ENCODE measurements around the gene SIRT3. TPM values are rescaled to one million over a fixed set of nuclear protein-coding genes. Genes with fewer than 3 reads are reported as not detected.

The SIRT3 gene
- total RNA-seq, 1 experiment from 2014 or later: 13.9 TPM

DNA sequence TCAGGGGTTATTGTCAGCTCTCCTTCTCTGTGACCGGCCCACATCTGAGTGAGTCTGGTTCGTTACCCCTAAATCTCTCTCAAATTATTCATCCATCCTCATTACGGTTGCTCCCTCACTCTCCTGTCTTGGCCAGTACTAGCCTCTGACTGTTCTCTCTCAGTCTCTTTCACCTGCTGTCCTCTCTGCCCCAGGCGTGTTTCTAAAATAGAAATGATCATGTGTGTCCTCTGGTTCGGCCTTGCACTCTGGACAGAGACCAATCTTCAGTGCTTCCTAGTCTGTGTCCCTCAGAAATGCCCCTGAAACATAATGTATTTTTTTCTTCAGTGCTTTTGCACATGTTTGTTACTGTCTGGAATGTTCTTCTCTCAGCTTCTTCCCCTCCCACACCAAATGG is 5.5 kb upstream of the SIRT3 start:
- Mint-ChIP-seq H3K27me3 (ENCODE audit: low read depth) (no peaks in the 10 kb centered on the region; the same call in 1 of the 2 replicates), H3K27ac (peak overlapping the region in 2 of 3 experiments; percentile 1 to 13; a peak in 2 of 7 replicates), H3K4me3 (no peak overlapping the region), H3K4me1 (peaks cover 9 to 10% of the 10 kb centered on the region in 2 experiments; a peak in 3 of 4 replicates), H3K36me3 (ENCODE audit: insufficient read depth in 1 of 3, low read depth in 3 of 3) (peaks cover 35 to 69% (median 48%) of the 10 kb centered on the region in 3 experiments; a peak in 6 of 7 replicates), H3K9me3 (no peaks in the 10 kb centered on the region)
- H3K27me3 ChIP-seq (ENCODE audit: insufficient read depth, low read length): no peaks in the 10 kb centered on the region
- peaks cover 11% of the 10 kb centered on the region for H3K79me1 ChIP-seq (ENCODE audit: insufficient read depth, low read depth, low read length, poor library complexity, severe bottlenecking)
- no peak overlapping the region for H3K23ac ChIP-seq (ENCODE audit: insufficient read length, low read depth, low read length)
- no peak overlapping the region for H3K4me2 ChIP-seq (ENCODE audit: insufficient read depth, insufficient read length, low read length)
- H3K23me2 ChIP-seq (ENCODE audit: insufficient read length, low read depth, low read length, poor library complexity, severe bottlenecking): peaks cover under 1% of the 10 kb centered on the region
- no peak overlapping the region for H2AFZ ChIP-seq (ENCODE audit: low read length)
- no peak overlapping the region for H3K14ac ChIP-seq (ENCODE audit: insufficient read depth, low read length)
- DNase-seq: no peak
- WGBS (ENCODE audit: extremely low coverage, insufficient read length, low lambda C conversion rate): no CpG with 5 or more reads among the region's 5 CpGs
- no peaks in the 10 kb centered on the region for H4K20me1 ChIP-seq (ENCODE audit: control insufficient read depth, insufficient read depth, insufficient read length)
- no peaks in the 10 kb centered on the region for H3K4me1 ChIP-seq (ENCODE audit: insufficient read depth, low read length)
- no peaks in the 10 kb centered on the region for H3K9me3 ChIP-seq (ENCODE audit: control insufficient read depth, low read depth, low read length)
- H3K4ac ChIP-seq (ENCODE audit: low read depth, low read length): no peak overlapping the region
- no peak overlapping the region for H2AK5ac ChIP-seq (ENCODE audit: insufficient read length, low read length)
- H2BK12ac ChIP-seq (ENCODE audit: insufficient read length, low read depth, low read length): no peak overlapping the region
- H2BK120ac ChIP-seq (ENCODE audit: low read depth, low read length, poor library complexity, severe bottlenecking): no peak overlapping the region
- no peak overlapping the region for H3T11ph ChIP-seq (ENCODE audit: low read length)
- H3K18ac ChIP-seq (ENCODE audit: insufficient read length, low read depth, low read length): no peak overlapping the region
- no peak overlapping the region for H2BK15ac ChIP-seq (ENCODE audit: low read depth, low read length)
- no peak overlapping the region for H4K91ac ChIP-seq (ENCODE audit: insufficient read length, low read depth, low read length)
- TF ChIP-seq, protein P1, sequence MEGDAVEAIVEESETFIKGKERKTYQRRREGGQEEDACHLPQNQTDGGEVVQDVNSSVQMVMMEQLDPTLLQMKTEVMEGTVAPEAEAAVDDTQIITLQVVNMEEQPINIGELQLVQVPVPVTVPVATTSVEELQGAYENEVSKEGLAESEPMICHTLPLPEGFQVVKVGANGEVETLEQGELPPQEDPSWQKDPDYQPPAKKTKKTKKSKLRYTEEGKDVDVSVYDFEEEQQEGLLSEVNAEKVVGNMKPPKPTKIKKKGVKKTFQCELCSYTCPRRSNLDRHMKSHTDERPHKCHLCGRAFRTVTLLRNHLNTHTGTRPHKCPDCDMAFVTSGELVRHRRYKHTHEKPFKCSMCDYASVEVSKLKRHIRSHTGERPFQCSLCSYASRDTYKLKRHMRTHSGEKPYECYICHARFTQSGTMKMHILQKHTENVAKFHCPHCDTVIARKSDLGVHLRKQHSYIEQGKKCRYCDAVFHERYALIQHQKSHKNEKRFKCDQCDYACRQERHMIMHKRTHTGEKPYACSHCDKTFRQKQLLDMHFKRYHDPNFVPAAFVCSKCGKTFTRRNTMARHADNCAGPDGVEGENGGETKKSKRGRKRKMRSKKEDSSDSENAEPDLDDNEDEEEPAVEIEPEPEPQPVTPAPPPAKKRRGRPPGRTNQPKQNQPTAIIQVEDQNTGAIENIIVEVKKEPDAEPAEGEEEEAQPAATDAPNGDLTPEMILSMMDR (conservative IDR thresholded peaks at IDR 0.05): no peak
- H3K27ac ChIP-seq (ENCODE audit: insufficient read length, low read depth, low read length): no peak overlapping the region
- no peak overlapping the region for H3K56ac ChIP-seq (ENCODE audit: insufficient read length, low read depth, low read length)
- H3K79me2 ChIP-seq (ENCODE audit: insufficient read depth, low read length): peaks cover 6% of the 10 kb centered on the region; the same call in 1 of the 2 replicates
- H2BK5ac ChIP-seq (ENCODE audit: insufficient read length, low read length): no peak overlapping the region
- no peak overlapping the region for H2BK20ac ChIP-seq (ENCODE audit: low read depth, low read length, poor library complexity, severe bottlenecking)
- H4K5ac ChIP-seq (ENCODE audit: insufficient read length, low read depth, low read length): no peak overlapping the region
- no peak overlapping the region for H3K9ac ChIP-seq (ENCODE audit: extremely low read depth, insufficient read length, low read length)
- H4K8ac ChIP-seq (replicated peaks; ENCODE audit: insufficient read length, low read depth, low read length): no peak overlapping the region

All from H9 (cell line).